Activated CD4-positive, alpha-beta T cell treated with anti-CD3 and anti-CD28 coated beads, Interleukin-2, amount 10 ng/mL, durations not matched to agents 24 days and 14 days (primary cell): Measurements from ENCODE around the gene MAGI2. TPM values are rescaled to one million over a fixed set of nuclear protein-coding genes. Genes with fewer than 3 reads are reported as not detected.

Source experiments
- DNase-seq: peaks from one replicate; pipeline ENCODE4 v3.0.0; 2022
- H3K27ac Mint-ChIP-seq: one replicate; pipeline ENCODE4 v1.8.0; 2022; ENCODE audit warnings: mild to moderate bottlenecking, mixed read lengths
- H3K27me3 Mint-ChIP-seq: one replicate; pipeline ENCODE4 v1.8.0; 2022; ENCODE audit warnings: mixed read lengths
- H3K36me3 Mint-ChIP-seq: one replicate; pipeline ENCODE4 v1.8.0; 2022; ENCODE audit warnings: low read depth, mild to moderate bottlenecking, mixed read lengths
- H3K4me1 Mint-ChIP-seq: one replicate; pipeline ENCODE4 v1.8.0; 2021; ENCODE audit warnings: mixed read lengths
- H3K4me3 Mint-ChIP-seq: one replicate; pipeline ENCODE4 v1.8.0; 2022; ENCODE audit warnings: mild to moderate bottlenecking, moderate library complexity, mixed read lengths
- H3K9me3 Mint-ChIP-seq: one replicate; pipeline ENCODE4 v1.8.0; 2021; ENCODE audit warnings: mixed read lengths
- intact Hi-C: fragments of 100-400 bp; cut with micrococcal nuclease; formaldehyde crosslinking; loops from one replicate; pipeline ENCODE4 v1.15.1; 2023
- total RNA-seq: library from RNA; stranded (reverse); gene quantifications from 2 replicates; pipeline ENCODE4 v1.2.3, GENCODE V29; 2022

The MAGI2 gene
- total RNA-seq, 1 donor from 2014 or later, result 0.12 TPM

DNA sequence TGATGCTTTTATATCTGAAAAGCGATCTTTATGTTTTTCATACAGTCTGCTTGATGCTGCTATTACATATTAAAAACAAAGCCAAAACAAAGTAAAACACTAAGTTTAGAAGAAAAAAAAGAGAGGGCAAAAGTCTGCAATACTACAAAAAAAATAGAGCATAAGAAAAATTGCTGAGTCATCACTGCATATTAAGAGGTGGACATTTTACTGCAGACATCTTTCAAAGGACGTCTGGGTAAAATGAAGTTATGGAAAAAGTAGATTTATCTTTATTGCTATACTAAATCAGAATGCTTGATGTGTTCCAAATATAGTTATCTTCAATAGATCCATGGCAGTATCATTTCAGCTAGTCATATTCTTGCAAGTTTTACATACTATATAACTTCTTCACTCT, 172.0 kb downstream of the MAGI2 start:
- H3K4me1 Mint-ChIP-seq, result no peaks in the 10 kb centered on the region
- intact Hi-C loops, result no loop called here

DNA sequence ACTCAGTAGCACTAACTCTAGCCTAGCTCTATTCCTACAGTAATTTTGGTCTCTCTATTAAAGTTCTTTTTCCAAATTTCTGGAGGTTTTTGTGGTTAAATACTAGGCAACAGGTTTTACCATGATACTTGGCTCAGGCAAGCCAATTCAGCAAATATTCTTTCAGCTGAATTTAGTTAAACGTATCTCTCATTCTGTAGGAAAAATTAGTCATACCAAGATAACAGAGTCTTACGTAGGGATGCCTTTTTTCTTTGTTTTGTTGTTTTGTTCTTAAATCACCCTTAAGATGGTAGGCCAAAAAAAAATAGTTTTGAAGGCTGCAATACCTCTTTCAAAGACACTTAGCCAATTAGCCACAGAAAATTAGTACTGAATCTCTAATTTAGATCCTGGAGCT, 180.5 kb downstream of the MAGI2 start:
- no peaks in the 10 kb centered on the region for H3K9me3 Mint-ChIP-seq
- no peaks in the 10 kb centered on the region for H3K36me3 Mint-ChIP-seq
- H3K27me3 Mint-ChIP-seq, result no peaks in the 10 kb centered on the region
- no peak for DNase-seq
- intact Hi-C loops, result no loop called here
- H3K27ac Mint-ChIP-seq, result no peak overlapping the region
- no peaks in the 10 kb centered on the region for H3K4me1 Mint-ChIP-seq
- no peak overlapping the region for H3K4me3 Mint-ChIP-seq

More for the DNA sequence above, 172.0 kb downstream of the MAGI2 start:
- Mint-ChIP-seq H3K27me3 (no peaks in the 10 kb centered on the region), H3K9me3 (no peaks in the 10 kb centered on the region), H3K27ac (no peak overlapping the region), H3K4me3 (no peak overlapping the region), H3K36me3 (no peaks in the 10 kb centered on the region)
- DNase-seq, result no peak

DNA sequence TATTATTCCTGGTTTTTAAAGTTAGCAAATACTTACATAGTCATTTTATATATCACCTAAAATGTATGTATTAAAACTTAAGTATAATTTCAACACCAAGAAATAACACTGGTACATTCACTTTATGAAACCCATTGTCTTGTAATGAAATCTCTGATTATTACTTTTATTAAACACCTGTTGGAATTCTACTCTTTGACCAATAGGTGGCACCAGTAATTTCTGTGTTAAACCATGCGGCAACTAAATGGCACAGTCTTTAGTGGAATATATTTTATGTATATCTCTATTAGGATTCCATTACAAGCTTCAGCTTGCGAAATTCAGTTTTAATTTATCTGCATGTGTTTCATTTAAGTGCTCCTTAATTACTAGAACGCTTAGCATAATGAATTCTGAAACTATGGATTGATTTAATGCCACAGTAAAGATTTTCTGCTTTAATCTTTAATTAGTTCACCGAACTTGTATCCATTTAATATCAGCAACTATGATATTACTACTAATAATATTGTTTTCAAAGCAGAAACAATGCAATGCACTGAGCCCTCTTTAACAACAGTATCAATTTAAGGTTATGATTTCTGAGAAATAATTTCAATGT, 181.3 kb downstream of the MAGI2 start:
- H3K9me3 Mint-ChIP-seq, result no peaks in the 10 kb centered on the region
- no peak for DNase-seq
- intact Hi-C loops, result no loop called here
- no peak overlapping the region for H3K27ac Mint-ChIP-seq
- H3K4me1 Mint-ChIP-seq, result no peaks in the 10 kb centered on the region
- no peaks in the 10 kb centered on the region for H3K27me3 Mint-ChIP-seq
- no peak overlapping the region for H3K4me3 Mint-ChIP-seq
- H3K36me3 Mint-ChIP-seq, result no peaks in the 10 kb centered on the region

DNA sequence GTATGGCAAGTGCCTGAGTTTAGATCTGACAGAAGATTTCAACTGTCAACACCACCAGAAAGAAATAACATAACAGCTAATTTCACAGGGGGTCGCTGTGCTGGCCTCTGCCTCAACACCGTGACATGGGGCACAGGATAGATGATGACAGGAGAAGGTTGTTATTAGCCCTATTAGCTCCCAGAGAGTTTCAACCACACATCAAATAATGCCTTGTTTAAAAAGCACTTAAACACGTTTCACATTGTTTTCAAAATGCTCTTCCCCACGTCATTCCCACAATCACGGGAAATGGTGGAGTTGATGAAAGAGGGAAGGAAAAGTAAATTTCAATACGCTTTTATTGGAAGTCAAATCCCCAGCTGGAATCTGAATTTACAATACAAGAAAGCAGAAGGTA, 184.7 kb downstream of the MAGI2 start:
- Mint-ChIP-seq H3K4me1 (no peaks in the 10 kb centered on the region), H3K4me3 (no peak overlapping the region), H3K27ac (no peak overlapping the region), H3K27me3 (no peaks in the 10 kb centered on the region), H3K36me3 (no peaks in the 10 kb centered on the region), H3K9me3 (no peaks in the 10 kb centered on the region)
- no peak for DNase-seq
- intact Hi-C loops, result no loop called here

DNA sequence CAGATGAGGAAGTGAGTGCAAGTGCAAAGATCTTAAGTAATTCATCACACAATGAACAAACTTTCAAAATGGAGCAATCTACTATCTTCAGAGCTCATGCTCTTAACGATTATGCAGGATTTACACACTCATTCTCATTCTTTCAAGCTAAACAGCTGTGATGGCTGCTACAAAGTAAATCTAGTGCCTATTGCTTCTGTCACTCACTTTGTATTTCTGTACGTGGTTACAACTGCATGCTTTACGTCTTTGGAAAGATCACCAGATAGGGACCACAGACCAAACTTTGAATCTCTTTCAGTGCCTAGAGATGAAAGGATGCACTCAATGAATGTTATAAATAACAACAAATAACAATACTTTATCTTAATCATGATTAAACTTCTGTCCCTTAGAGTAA, 194.6 kb downstream of the MAGI2 start:
- no peaks in the 10 kb centered on the region for H3K27me3 Mint-ChIP-seq

DNA sequence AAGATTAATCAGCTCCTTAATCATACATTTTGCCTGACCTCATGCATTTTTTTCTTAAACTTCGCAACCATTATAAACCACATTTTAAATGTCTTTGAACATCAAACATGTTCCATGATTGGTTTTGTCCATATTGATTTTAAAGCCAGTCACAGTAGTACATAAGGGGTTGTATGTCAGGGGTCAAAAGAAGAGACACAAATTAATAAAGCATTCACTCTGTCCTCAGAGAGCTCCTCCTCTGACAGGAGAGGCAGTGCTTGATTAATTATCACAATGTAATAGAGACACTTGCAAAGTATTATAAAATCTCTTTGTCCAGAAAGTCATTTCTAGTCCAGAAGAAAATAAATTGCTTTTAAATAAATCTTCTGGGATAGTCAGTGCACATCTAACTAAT, 195.5 kb downstream of the MAGI2 start:
- Mint-ChIP-seq H3K4me1 (no peaks in the 10 kb centered on the region), H3K4me3 (no peak overlapping the region), H3K27me3 (no peaks in the 10 kb centered on the region), H3K27ac (no peak overlapping the region), H3K36me3 (no peaks in the 10 kb centered on the region), H3K9me3 (no peaks in the 10 kb centered on the region)
- no peak for DNase-seq
- intact Hi-C loops, result no loop called here

More for the DNA sequence above, 194.6 kb downstream of the MAGI2 start:
- no peaks in the 10 kb centered on the region for H3K9me3 Mint-ChIP-seq
- no peaks in the 10 kb centered on the region for H3K36me3 Mint-ChIP-seq
- DNase-seq, result no peak
- H3K4me1 Mint-ChIP-seq, result no peaks in the 10 kb centered on the region
- H3K27ac Mint-ChIP-seq, result no peak overlapping the region
- H3K4me3 Mint-ChIP-seq, result no peak overlapping the region
- intact Hi-C loops, result no loop called here

DNA sequence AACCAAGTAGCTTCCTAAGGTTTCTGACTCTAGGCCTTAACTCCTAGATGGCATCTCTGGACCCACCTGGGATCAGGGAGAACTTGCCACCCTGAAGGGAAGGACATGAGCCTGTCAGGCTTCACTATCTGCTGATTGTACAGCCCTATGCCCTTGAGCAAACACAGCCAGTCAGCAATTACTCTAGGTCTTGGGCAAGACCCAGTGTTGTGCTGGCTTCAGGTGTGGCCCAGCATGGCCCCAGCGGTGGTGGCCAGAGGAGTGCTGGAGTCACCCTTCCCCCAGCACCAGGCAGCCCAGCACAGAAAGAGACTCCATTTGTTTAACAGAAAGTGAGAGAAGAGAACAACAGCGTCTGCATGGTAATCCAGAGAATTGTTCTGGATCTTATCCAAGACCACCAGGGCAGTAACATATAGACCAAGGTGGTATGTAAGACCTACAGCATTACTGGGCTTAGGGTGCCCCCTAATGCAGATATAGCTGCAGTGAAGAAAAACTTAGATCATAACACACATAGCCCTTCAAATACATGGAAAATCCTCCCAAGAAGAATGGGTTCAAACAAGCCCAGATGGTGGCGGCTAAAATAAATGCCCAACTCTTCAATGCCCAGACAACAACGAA, 207.7 kb downstream of the MAGI2 start:
- Mint-ChIP-seq H3K27ac (no peak overlapping the region), H3K4me3 (no peak overlapping the region), H3K4me1 (no peaks in the 10 kb centered on the region), H3K36me3 (no peaks in the 10 kb centered on the region), H3K27me3 (no peaks in the 10 kb centered on the region), H3K9me3 (no peaks in the 10 kb centered on the region)
- no peak for DNase-seq
- intact Hi-C loops, result no loop called here

DNA sequence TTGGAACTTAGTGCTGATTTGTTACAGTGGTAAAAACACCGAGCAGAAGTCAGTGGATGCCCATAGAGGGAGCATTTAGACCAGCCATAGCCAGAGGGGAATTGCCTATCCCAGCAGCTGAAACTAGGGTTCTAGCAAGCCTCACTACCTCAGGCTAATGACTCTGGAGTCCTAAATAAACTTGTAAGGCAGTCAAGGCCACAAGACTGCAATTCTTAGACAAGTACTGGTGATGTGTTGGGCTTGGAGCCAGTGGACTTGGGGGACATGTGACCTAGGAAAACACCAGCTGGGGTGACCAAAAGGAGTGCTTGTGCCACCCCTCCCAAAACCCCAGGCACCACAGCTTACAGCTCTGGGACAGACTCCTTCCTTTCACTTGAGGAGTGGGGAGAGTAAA, 209.0 kb downstream of the MAGI2 start:
- Mint-ChIP-seq H3K27ac (no peak overlapping the region), H3K27me3 (no peaks in the 10 kb centered on the region), H3K4me1 (no peaks in the 10 kb centered on the region), H3K36me3 (no peaks in the 10 kb centered on the region), H3K4me3 (no peak overlapping the region), H3K9me3 (no peaks in the 10 kb centered on the region)
- intact Hi-C loops, result no loop called here
- DNase-seq, result no peak

DNA sequence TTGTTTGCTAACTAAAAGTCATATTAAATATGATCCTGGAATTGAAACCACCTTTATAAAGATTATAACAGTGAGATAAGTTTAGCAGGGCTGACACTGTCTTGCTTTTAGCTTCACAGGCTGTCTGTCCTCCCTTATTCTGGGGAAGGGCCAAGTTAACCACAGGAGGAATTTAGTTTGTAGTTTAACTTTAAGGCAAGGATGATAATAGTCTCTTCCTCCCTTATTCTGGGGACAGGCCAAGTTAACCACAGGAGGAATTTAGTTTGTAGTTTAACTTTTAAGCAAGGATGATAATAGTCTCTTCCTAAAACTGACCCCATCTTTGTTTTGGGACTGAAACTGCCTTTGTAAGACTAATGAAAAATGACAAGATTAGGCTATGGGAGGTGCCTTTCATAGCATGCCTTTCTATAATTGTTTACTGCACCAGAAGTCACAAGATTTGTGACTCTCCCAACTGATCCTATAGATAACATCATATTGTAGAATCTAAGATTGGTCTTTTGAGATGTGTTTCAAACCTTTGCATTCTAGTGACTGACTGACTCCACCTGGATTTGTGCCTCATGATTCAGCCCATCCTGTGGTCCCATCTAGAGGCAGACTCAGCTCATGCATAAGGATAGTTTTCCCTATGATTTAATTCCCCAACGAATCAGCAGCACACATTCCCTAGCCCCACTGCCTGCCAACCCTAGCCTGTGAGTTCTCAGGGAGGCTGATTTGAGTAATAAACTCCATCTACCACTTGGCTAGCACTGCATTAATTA, 212.0 kb downstream of the MAGI2 start:
- Mint-ChIP-seq H3K27ac (no peak overlapping the region), H3K36me3 (no peaks in the 10 kb centered on the region), H3K4me3 (no peak overlapping the region), H3K27me3 (no peaks in the 10 kb centered on the region), H3K4me1 (no peaks in the 10 kb centered on the region), H3K9me3 (no peaks in the 10 kb centered on the region)
- intact Hi-C loops, result no loop called here
- no peak for DNase-seq

DNA sequence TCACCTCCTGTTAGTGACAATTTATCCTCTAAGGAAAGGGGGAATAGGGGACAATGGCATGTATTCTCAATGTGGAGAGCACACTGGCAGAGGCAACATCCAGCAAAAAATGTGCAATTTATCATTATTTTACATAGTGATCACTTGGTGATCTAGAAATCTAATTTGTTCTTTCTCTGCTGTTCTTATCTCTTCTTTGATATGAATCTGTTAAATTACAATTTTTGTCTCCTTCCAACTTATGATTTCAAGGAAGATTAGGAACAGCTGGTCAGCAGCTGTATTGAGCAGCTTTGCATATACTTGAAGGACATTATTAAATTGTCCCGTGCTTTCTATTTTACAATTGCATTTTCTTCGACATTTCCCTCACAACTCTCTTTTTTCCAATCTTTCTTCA, 213.1 kb downstream of the MAGI2 start:
- Mint-ChIP-seq H3K4me3 (no peak overlapping the region), H3K36me3 (no peaks in the 10 kb centered on the region), H3K27me3 (no peaks in the 10 kb centered on the region), H3K9me3 (no peaks in the 10 kb centered on the region), H3K4me1 (no peaks in the 10 kb centered on the region), H3K27ac (no peak overlapping the region)
- no peak for DNase-seq
- intact Hi-C loops, result no loop called here

DNA sequence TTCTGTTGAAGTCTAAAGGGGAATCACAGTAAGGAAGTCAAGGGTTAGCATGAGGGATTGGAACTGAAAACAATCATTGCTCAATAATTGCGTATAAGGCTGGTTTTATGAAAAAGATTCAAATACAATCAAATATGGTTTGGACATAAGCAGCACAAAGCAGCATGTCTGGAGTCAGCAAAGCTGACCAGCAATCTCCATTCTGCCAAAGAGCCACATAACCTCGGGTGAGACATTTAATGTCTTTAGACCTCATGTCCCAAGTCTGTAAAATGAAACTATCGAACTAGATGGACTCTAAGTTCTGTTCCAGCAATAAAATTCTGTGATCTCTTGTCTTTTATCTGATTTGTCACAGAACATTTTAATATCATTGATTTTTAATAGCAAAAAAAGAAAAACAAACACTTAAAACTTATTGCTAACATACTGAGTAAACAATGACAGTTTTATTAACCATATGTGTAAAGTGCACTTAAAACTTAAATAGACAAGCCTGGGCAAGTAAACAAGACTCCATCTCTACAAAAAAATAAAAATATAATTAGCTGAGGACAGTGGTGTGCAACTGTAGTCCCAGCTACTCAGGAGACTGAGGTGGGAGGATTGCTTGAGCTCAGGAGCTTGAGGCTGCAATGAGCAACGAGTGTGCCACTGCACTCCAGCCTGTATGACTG, 217.0 kb downstream of the MAGI2 start:
- Mint-ChIP-seq H3K27me3 (no peaks in the 10 kb centered on the region), H3K4me1 (no peaks in the 10 kb centered on the region), H3K27ac (no peak overlapping the region), H3K4me3 (no peak overlapping the region), H3K9me3 (no peaks in the 10 kb centered on the region), H3K36me3 (no peaks in the 10 kb centered on the region)
- intact Hi-C loops, result no loop called here
- DNase-seq, result no peak

DNA sequence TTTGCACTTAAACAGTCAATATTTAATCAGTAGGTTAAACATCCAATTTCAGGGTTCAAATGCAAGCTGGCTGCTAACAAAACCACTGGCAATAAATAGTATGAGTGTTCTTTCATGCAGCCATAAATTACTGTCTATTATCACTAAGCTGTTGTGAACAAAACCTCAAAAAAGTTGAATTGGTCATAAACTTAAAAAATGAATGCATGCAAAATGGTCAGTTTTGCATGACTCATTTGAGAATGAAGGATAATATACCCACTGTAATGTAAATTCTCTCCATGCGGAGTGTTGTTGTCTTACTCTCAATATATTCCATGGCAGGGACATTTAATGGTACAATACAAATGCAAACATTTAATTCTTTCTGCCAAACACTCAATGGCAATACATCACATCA, 226.4 kb downstream of the MAGI2 start:
- no peak overlapping the region for H3K27ac Mint-ChIP-seq
- no peaks in the 10 kb centered on the region for H3K27me3 Mint-ChIP-seq
- intact Hi-C loops, result no loop called here
- H3K9me3 Mint-ChIP-seq, result no peaks in the 10 kb centered on the region
- H3K36me3 Mint-ChIP-seq, result no peaks in the 10 kb centered on the region
- H3K4me1 Mint-ChIP-seq, result no peaks in the 10 kb centered on the region
- no peak for DNase-seq
- no peak overlapping the region for H3K4me3 Mint-ChIP-seq

DNA sequence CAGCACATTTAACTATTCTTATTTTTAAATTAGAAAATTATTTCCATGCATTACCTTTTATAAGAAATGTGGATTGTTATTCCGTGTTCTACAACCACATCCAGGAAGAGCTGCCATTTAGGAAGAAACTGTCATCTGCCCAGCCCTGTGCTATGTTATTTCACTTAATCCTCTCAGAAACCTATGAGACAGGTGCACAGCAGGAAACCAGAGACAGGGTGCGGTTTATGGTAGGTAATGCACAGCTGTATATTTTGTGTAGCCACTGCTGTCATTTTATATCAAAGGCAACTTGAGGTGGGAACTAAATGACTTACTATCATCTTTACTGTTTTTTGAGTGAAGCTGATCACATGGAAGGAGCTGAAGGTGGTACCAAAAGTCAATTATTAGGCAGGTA, 232.3 kb downstream of the MAGI2 start:
- Mint-ChIP-seq H3K4me3 (no peak overlapping the region), H3K4me1 (no peaks in the 10 kb centered on the region), H3K36me3 (no peaks in the 10 kb centered on the region), H3K27ac (no peak overlapping the region), H3K27me3 (no peaks in the 10 kb centered on the region), H3K9me3 (no peaks in the 10 kb centered on the region)
- intact Hi-C loops, result no loop called here
- DNase-seq, result no peak

DNA sequence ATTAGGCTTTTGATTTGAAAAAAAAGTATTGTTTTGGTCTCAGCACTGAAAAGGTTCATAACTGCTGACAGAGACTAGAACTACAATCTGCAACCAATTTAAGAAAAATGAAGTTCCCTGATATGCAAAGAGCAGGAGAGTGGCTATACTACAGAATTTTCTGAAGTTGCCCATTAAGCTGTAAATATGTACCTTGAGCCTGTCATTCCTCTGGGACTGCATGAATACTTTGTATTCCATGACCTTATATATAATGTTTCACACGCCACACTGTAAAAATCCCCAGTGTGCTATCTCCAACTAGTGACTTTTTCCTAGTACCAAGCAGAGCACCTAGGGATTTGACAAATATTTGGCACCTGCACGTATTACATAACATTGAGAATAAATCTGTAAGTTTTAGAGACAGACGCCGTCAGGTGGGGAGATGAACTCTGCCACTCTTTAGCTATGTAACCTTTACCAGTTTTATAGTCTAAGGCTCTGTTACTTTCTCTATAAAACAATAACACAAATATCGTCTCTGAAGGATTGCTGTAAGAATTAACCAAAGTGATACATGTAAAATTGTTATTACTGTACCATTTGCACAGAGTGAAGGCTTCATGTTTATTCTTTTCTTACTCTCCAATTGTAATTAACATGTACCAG, 235.4 kb downstream of the MAGI2 start:
- Mint-ChIP-seq H3K4me1 (no peaks in the 10 kb centered on the region), H3K9me3 (no peaks in the 10 kb centered on the region), H3K36me3 (no peaks in the 10 kb centered on the region), H3K27me3 (no peaks in the 10 kb centered on the region), H3K27ac (no peak overlapping the region), H3K4me3 (no peak overlapping the region)
- intact Hi-C loops, result no loop called here
- no peak for DNase-seq
